Muscle layer of colon (tissue), 2 donors: ENCODE results near the gene TNFAIP2.

Experiments
- H3K27ac ChIP-seq: one replicate; pipeline ENCODE4 v1.7.0; 2013; ENCODE audit warnings: low read depth, mild to moderate bottlenecking, low read length, moderate library complexity
- H3K27me3 ChIP-seq, 2 donors: one replicate each; pipeline ENCODE4 v1.7.0; 2013; ENCODE audit warnings: low read length in 2 of 2, mild to moderate bottlenecking in 2 of 2; ENCODE audit not compliant: insufficient read depth in 2 of 2, control insufficient read depth in 1 of 2
- H3K36me3 ChIP-seq: one replicate; pipeline ENCODE4 v1.7.0; 2013; ENCODE audit warnings: mild to moderate bottlenecking, low read length; ENCODE audit not compliant: insufficient read depth
- H3K4me1 ChIP-seq: one replicate; pipeline ENCODE4 v1.7.0; 2013; ENCODE audit warnings: mild to moderate bottlenecking, low read length; ENCODE audit not compliant: insufficient read depth
- H3K4me3 ChIP-seq, 2 donors: one replicate each; pipeline ENCODE4 v1.7.0; 2013; ENCODE audit warnings: low read length in 2 of 2, low read depth in 1 of 2, mild to moderate bottlenecking in 1 of 2, moderate library complexity in 1 of 2
- H3K9ac ChIP-seq: one replicate; pipeline ENCODE4 v1.7.0; 2013; ENCODE audit warnings: low read length
- H3K9me3 ChIP-seq: one replicate; pipeline ENCODE4 v1.7.0; 2013; ENCODE audit warnings: mild to moderate bottlenecking, low read length
- donor health status: abdominal sarcoma.
- donor health status: Adenocarcinoma of cecum.

The TNFAIP2 gene

GRCh38 chr14:103127861-103128598 lies 4.8 kb downstream of the TNFAIP2 start:
- Histone ChIP-seq H3K36me3 (no peaks in the 10 kb centered on the region), H3K4me1 (peaks cover 29% of the 10 kb centered on the region), H3K9ac (no peak overlapping the region)

GRCh38 chr14:103128631-103129300 lies 5.5 kb downstream of the TNFAIP2 start:
- H3K9me3 ChIP-seq = no peaks in the 10 kb centered on the region
- no peak overlapping the region for H3K9ac ChIP-seq
- H3K27ac ChIP-seq = no peak overlapping the region
- peaks cover 29% of the 10 kb centered on the region for H3K4me1 ChIP-seq
- no peaks in the 10 kb centered on the region for H3K36me3 ChIP-seq
- peaks cover 0 to 15% of the 10 kb centered on the region in 2 donors for H3K27me3 ChIP-seq
- H3K4me3 ChIP-seq = no peak overlapping the region

More at GRCh38 chr14:103127861-103128598, 4.8 kb downstream of the TNFAIP2 start:
- no peak overlapping the region for H3K27ac ChIP-seq
- H3K27me3 ChIP-seq = peaks cover 0 to 22% of the 10 kb centered on the region in 2 donors
- H3K9me3 ChIP-seq = no peaks in the 10 kb centered on the region
- H3K4me3 ChIP-seq = no peak overlapping the region

DNA sequence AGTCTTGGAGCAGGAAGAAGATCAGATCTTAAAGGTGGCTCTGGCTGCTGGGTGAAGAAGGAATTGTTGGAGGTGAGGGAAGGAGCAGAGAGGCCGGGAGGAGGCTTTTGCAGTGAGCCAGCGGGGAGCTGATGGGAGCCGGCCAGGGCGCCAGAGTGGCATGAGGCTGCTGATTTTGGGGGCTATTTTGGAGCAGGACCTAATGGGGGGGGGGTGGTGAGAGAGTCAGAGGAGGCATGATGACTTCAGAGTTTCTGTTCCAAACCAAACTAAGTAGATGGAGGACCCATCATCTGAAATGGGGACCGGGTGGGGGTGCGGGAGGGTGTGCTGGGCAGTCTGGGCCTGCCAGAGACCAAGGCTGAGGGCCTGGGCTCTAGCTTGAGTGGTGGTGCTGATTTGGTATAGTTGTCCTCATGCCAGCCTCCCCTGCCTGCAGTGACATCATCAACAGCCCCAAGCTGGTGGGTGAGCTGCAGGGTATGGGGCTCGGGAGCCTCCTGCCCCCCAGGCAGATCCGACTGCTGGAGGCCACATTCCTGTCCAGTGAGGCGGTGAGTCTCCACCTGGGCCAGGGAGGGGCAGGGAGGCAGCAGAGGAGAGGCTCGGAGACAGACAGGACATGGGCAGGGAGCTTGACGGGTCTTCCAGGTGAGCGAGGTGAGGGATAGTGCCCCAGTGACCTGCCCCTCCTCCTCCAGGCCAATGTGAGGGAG lies 6.2 kb downstream of the TNFAIP2 start:
- Histone ChIP-seq H3K27me3 (peaks cover 0 to 10% of the 10 kb centered on the region in 2 donors), H3K4me1 (peaks cover 27% of the 10 kb centered on the region), H3K4me3 (no peak overlapping the region), H3K36me3 (no peaks in the 10 kb centered on the region), H3K9me3 (no peaks in the 10 kb centered on the region), H3K27ac (no peak overlapping the region), H3K9ac (no peak overlapping the region)

DNA sequence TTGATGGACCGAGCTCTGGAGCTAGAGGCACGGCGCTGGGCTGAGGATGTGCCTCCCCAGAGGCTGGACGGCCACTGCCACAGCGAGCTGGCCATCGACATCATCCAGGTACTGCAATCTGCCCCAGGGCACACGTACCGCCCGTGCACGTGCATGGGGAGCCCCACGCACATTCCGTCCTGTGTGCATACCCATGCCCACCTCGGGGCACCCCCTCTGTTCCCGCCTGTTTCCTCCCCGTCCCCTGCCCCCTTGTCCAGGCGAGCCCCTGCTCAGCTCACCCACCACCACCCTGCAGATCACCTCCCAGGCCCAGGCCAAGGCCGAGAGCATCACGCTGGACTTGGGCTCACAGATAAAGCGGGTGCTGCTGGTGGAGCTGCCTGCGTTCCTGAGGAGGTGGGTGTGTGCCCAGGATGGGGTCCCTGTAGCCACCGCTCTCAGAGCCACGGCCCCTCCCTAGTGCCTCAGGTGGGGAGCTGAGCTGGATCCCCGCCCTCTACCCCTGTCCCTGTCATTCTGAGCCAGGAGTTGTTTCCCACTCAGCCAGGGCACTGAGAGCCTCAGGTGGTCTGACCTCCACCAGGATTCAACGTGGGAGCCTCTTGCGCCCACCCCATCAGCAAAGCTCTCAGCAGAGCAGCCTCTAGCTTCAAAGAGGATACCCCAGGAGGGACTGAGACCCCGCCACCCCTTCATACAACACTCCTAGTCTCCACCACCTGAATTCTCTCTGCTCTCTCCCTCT lies 6.9 kb downstream of the TNFAIP2 start:
- Histone ChIP-seq H3K9me3 (no peaks in the 10 kb centered on the region), H3K9ac (no peak overlapping the region), H3K27me3 (peaks cover 0 to 8% of the 10 kb centered on the region in 2 donors), H3K4me1 (peaks cover 22% of the 10 kb centered on the region), H3K36me3 (no peaks in the 10 kb centered on the region), H3K27ac (no peak overlapping the region), H3K4me3 (no peak overlapping the region)

GRCh38 chr14:103130965-103131364 lies 7.7 kb downstream of the TNFAIP2 start:
- Histone ChIP-seq H3K9ac (no peak overlapping the region), H3K4me3 (no peak overlapping the region), H3K27ac (no peak overlapping the region), H3K9me3 (no peaks in the 10 kb centered on the region), H3K27me3 (peaks cover 0 to 7% of the 10 kb centered on the region in 2 donors), H3K36me3 (no peaks in the 10 kb centered on the region), H3K4me1 (peaks cover 22% of the 10 kb centered on the region)

DNA sequence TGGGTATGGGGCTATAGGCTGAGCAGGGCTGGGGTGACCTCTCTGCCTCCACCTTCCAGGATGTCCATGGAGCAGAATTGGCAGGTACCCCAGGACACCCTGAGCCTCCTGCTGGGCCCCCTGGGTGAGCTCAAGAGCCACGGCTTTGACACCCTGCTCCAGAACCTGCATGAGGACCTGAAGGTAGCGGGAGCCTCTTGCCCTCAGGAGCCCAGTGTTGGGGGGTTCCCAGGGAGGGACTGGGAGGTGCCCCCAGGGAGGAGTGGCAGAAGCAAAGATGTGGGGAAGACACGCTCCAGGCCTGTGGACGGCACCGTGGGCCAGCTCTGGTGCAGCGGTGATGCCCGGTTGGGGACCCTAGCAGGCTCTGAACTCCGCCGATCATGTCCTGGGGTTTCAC lies 8.3 kb downstream of the TNFAIP2 start:
- H3K27ac ChIP-seq = no peak overlapping the region
- no peak overlapping the region for H3K9ac ChIP-seq
- peaks cover 23% of the 10 kb centered on the region for H3K4me1 ChIP-seq
- H3K9me3 ChIP-seq = no peaks in the 10 kb centered on the region
- peaks cover 0 to under 1% of the 10 kb centered on the region in 2 donors for H3K27me3 ChIP-seq
- no peaks in the 10 kb centered on the region for H3K36me3 ChIP-seq
- no peak overlapping the region for H3K4me3 ChIP-seq

DNA sequence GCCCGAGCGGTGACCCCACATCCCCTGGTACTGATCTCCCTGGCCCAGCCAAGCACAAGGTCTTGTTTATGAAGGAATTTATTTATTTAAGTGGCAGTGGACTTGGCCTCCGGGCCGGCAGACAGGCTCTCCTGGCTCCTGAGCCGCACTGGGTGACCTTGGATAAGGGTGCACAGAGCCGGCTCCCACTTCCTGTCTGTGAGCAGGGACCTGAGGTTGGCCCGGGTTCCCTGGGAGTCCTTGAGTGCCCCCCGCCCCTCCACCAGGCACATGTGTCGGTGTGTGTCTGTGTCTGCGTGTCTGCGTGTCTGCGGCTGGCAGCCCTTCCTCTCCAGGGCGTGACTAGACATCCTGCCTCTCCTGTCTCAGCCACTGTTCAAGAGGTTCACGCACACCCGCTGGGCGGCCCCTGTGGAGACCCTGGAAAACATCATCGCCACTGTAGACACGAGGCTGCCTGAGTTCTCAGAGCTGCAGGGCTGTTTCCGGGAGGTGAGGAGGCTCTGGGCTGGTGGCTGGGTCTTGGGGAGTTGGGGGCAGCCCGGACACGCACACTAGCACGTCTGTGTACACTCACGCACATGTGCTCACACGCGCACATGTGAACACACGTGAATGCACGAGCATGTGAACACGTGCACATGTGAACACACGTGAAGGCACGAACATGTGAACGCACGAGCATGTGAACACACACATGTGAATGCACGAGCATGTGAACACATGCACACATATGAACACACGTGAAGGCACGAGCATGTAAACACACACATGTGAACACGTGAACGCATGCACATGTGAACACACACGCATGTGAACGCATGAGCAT lies 9.3 kb downstream of the TNFAIP2 start:
- no peaks in the 10 kb centered on the region for H3K27me3 ChIP-seq
- H3K4me1 ChIP-seq = peaks cover 32% of the 10 kb centered on the region
- H3K4me3 ChIP-seq = no peak overlapping the region
- no peak overlapping the region for H3K27ac ChIP-seq
- no peak overlapping the region for H3K9ac ChIP-seq
- H3K9me3 ChIP-seq = no peaks in the 10 kb centered on the region
- no peaks in the 10 kb centered on the region for H3K36me3 ChIP-seq

DNA sequence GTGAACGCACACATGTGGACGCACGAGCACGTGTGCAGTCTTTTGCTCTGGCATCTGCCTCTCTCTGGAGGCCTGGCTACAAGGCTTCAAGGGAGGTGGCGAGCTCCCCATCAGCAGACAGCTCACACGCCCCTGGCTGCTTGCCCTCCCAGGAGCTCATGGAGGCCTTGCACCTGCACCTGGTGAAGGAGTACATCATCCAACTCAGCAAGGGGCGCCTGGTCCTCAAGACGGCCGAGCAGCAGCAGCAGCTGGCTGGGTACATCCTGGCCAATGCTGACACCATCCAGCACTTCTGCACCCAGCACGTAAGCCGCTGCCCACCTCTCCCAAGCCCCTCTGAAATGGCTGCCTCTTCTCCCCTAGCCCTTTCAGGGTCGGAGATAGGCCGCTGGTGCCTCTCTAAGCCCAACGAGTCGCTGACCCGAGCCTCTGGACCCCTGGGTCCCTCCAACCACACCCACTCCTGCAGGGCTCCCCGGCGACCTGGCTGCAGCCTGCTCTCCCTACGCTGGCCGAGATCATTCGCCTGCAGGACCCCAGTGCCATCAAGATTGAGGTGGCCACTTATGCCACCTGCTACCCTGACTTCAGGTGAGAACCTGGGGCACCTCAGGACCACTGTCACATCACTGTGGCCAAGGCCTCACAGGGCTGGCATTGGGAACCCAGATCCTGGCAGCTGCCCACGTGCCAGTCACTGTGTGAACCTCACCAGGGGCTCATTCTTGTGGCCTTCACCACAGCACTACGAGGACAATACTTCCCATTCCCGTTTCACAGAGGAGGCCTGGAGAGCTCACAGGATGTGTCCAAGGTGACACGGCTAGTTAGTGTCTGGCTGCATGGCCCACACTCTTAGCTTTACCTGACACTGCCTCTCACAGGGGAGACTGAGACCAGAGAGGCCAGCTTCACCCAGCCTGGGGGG lies 10.2 kb downstream of the TNFAIP2 start:
- Histone ChIP-seq H3K27me3 (peaks cover 0 to under 1% of the 10 kb centered on the region in 2 donors), H3K4me1 (peaks cover 39% of the 10 kb centered on the region), H3K4me3 (no peak overlapping the region), H3K9me3 (no peaks in the 10 kb centered on the region), H3K9ac (no peak overlapping the region), H3K36me3 (no peaks in the 10 kb centered on the region), H3K27ac (no peak overlapping the region)

DNA sequence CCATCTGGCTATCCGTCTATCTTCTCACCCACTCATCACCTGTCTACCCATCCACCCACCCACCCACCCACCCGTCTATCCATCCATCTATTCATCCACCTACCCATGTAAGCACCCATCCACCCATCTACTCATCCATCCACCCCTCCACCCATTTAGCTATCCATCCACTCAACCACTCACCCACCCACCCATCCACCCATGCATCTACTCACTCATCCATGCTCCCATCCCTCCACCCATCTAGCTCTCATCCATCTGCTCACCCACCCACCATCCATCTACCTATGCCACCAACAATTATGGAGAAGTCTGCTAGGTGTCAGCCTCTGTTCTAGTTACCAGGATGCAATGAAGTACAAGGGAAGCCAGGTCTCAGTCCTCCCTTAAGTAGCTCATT lies 11.1 kb downstream of the TNFAIP2 start:
- no peaks in the 10 kb centered on the region for H3K9me3 ChIP-seq
- peaks cover 0 to 10% of the 10 kb centered on the region in 2 donors for H3K27me3 ChIP-seq
- no peak overlapping the region for H3K4me3 ChIP-seq
- H3K9ac ChIP-seq = no peak overlapping the region
- no peaks in the 10 kb centered on the region for H3K36me3 ChIP-seq
- peaks cover 39% of the 10 kb centered on the region for H3K4me1 ChIP-seq
- H3K27ac ChIP-seq = no peak overlapping the region

GRCh38 chr14:103134919-103135318 lies 11.7 kb downstream of the TNFAIP2 start:
- no peaks in the 10 kb centered on the region for H3K9me3 ChIP-seq
- H3K4me1 ChIP-seq = peaks cover 39% of the 10 kb centered on the region

More at GRCh38 chr14:103134919-103135318, 11.7 kb downstream of the TNFAIP2 start:
- no peak overlapping the region for H3K27ac ChIP-seq
- H3K27me3 ChIP-seq = peaks cover 0 to 14% of the 10 kb centered on the region in 2 donors
- no peak overlapping the region for H3K9ac ChIP-seq
- no peak overlapping the region for H3K4me3 ChIP-seq
- H3K36me3 ChIP-seq = no peaks in the 10 kb centered on the region
